ENCODE data around the gene RNF13.
"Not testable (repeated sequence)": the region's sequence is repeated elsewhere in the genome, so short reads cannot be mapped to it uniquely, and the experiment has no call there.

The RNF13 gene

DNA sequence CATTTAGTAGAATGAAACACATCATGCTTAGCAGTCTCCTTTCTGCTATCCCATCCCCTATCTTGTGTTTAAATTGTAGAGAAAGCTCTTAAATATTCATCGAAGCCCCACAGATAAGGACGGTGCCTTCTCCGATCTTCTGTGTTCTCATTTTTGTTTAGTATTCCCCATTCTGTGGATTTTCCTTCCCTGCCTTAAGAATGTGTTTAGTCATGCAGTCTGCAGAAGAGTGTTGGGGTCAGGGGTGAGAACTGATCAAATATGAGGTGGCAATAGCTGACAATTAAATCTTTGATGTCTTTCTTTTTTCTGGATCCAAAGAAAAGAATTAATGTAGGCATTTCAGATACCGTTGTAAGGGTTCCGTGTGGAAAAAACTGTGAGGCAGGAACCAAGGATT, 11.4 kb upstream of the RNF13 start:
- DNase-seq, result no peak

GRCh38 chr3:149806171-149806778, 6.7 kb upstream of the RNF13 start:
- DNase-seq, result no peak

GRCh38 chr3:149808209-149808829, 4.7 kb upstream of the RNF13 start:
- peak; percentile 51 for DNase-seq

DNA sequence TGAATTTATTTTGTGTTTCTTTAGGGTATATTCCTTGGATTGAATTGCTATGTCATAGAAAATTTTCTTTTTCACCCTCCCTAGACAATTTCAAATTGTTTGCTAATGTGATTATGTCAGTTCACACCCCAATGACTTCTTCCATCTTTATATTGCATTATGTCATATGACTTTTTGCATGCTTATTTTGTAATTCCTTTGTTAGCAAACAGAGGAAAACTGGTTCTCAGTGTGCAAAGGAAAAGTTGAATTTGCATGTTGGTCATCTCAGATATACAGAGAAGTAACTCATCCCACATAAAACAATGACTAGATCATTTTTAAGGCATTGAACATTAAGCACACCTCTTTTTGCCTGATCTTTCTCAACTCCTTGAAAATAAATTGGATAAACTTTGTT, 3.3 kb upstream of the RNF13 start:
- DNase-seq, result no peak

DNA sequence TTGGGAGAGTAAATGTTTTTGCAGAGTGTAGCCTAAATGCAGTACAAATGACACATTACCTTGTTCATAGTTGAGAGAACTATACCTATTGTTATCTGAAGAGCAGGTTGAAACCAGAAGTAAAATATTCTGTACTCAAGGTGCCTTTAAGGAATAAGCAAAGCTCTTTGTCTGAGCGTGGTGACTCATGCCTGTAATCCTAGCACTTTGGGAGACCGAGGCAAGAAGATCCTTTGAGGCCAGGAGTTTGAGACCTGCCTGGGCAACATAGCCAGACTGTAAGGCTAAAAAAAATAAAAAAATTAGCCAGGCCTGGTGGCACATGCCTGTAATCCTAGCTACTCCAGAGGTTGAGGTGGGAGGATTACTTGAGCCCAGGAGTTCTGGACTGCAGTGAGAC, 2.2 kb upstream of the RNF13 start:
- no peak for DNase-seq

DNA sequence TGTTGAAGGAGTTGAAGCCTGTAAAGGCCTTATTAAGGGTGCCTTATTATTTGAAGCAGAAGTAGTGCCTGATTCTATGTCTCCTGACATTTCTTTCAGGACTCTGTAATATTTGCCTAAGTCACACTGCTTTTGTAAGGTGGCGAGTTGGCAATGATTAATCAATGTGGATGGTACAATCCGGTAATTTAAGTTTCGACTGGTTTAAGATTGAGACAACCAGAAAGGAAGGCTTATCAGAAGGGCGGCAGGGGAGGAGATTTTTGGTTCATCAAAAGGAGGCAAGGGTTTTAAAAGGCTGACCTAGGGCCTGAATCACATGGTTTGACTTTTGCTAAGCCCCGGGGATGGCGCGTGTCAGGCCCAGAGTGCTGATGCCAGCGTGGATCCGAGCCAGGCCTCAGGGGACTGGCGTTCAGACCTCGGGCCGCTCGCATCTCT, 830 bp upstream of the RNF13 start:
- no peak for DNase-seq

- peak; percentile 6 for DNase-seq
Observed at GRCh38 chr3:149813367-149814281, 609 bp downstream of the RNF13 start.

DNA sequence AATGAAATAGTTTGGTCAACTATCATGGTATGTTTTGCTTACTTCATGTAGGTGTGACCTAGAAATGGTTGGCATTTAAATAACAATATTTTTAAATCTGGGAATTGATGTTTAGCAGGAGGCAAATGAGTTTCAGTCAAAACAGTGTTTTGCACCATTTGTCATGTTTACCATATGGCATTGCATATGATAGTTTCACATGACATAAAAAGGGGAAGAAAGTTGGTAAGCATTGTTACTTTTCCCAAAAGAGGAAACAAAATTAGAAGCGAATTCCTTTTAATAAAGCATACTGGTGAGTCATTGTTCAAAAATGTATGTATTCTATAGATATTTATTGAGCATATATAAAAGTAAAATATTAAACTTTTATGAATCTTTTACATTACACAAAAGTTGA, 2.3 kb downstream of the RNF13 start:
- DNase-seq, result no peak

DNA sequence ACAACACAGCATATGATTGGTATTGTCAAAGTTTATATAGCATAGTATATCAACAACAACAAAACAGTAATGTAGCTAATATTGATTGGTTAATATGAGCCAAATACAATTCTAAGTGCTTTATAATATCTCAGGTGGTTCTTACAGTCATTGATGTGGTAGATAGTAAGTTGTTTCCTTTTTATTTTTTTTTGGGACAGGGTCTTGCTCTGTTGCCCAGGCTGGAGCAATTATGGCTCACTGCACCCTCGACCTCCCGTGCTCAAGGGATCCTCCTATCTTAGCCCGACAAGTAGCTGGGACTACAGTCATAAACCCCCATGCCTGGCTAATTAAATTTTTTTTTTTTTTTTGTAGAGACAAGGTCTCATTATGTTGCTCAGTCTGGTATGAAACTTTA, 2.7 kb downstream of the RNF13 start:
- DNase-seq, result no peak

GRCh38 chr3:149816311-149816710, 3.3 kb downstream of the RNF13 start:
- no peak for DNase-seq

DNA sequence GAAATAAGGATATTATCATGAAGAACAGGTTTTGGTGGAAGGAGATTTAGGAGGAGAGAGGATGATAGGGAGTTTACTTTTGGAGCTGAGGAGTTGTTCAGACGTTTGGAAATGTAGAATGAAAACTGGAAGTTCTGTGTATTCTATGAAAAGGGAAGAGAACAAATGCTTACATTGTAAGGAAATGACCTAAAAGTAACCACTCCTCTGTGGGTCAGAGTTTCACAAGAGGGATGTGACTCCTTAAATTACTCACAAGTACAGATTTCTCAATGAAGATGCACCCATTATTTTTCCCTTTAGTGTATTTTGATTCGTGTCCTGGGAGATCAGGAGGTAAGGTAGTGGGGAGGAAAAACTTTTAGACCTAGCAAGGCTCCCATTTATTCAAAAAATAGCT, 4.0 kb downstream of the RNF13 start:
- DNase-seq, result peak; percentile 24

- no peak for DNase-seq
Observed at GRCh38 chr3:149819432-149819831, 6.4 kb downstream of the RNF13 start.

DNA sequence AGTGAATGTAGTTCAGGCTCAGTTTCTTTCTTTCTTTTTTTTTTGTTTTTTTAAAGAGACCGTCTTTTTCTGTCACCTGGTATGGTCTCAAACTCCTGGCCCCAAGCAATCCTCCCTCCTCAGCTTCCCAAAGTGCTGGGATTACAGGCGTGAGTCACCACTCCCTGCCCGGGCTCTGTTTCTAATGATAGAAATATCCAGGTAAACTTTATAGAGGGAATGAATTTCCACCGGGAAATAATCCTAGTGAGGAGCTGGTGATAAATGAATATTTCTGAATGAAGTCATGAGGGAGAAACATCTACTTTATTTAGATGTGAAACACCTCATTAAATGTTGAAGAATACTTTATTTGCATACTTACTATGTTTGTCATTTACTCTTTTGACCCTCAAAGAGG, 7.2 kb downstream of the RNF13 start:
- DNase-seq, result no peak

GRCh38 chr3:149826636-149827035, 13.6 kb downstream of the RNF13 start:
- no peak for DNase-seq

DNA sequence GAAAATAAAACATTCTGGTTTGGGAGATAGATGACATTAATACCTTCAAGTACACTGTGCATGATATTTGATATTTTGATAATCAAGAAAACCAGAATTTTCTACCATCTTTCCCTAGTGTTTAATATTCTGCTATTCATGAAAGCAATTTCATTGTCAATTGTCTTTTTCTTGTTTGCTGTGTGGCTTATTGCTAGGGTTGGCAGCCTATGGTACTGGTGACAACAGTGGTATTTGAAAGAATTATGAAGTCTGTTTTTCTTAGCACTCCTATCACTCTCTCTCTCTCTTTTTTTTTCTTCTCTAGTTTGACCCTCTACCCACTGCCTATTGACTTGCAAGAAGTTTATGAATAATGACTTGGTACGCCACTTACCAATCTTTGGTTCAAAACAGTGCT, 15.4 kb downstream of the RNF13 start:
- no peak for DNase-seq

DNA sequence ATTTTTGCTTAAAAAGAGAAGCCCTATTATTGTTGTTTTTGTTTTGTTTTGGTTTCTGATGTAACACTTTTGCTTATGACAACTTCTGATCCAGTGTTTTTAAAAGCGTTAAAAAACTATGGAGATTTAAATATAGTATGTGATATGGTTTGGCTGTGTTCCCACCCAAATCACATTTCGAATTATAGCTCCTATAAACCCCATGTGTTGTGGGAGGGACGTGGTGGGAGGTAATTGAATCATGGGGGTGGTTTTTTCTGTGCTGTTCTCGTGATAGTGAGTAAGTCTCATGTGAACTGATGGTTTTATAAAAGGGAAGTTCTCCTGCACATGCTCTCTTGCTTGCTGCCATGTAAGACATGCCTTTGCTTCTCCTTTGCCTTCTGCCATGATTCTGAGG, 16.6 kb downstream of the RNF13 start:
- DNase-seq, result not testable (repeated sequence)

- no peak for DNase-seq
Observed at GRCh38 chr3:149830902-149831301, 17.9 kb downstream of the RNF13 start.

- DNase-seq, result no peak
Observed at GRCh38 chr3:149831321-149831720, 18.3 kb downstream of the RNF13 start.

DNA sequence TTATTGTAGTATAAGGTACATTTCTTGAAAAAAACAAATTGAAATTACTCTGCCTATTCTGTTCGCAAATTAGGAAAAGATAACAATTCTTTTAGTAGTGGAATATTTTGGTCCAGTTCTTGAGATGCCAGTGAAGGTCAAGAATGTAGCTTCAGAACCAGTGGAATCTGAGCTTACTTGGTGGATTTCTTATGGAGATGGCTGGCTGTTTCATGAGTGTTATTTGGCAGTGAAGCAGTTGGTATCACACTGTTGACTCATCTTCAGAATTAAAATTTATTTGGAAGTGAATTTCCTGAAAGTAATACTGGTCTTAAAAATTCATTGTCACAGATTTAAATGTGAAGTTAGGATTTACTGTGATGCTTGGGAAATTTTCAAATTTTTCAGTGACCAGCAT, 19.1 kb downstream of the RNF13 start:
- no peak for DNase-seq

GRCh38 chr3:149833241-149833640, 20.2 kb downstream of the RNF13 start:
- no peak for DNase-seq

DNA sequence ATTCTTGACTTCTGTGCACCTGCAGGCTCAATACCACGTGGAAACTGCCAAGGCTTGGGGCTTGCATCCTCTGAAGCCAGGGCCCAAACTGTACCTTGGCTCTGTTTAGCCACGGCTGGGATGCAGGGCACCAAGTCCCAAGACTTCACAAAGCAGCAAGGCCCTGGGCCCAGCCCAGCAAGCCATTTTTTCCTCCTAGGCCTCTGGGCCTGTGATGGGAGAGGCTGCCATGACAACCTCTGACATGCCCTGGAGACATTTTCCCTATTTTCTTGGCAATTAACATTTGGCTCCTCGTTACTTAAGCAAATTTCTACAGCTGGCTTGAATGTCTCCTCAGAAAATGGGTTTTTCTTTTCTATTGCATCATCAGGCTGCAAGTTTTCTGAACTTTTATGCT, 25.5 kb downstream of the RNF13 start:
- not testable (repeated sequence) for DNase-seq

DNA sequence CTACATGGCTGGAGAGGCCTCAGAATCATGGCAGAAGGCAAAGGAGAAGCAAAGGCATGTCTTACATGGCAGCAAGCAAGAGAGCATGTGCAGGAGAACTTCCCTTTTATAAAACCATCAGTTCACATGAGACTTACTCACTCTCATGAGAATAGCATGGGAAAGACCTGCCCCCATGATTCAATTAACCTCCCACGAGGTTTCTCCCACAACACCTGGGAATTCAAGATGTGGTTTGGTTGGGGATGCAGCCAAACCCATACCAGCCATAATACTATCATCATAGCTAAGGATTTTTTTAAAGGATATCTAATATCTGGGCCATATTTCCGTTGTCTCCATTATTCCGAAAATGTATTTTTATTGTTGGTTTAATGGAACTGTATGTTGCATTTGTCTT, 26.5 kb downstream of the RNF13 start:
- DNase-seq, result not testable (repeated sequence)

- DNase-seq, result no peak
Observed at GRCh38 chr3:149839896-149840295, 26.9 kb downstream of the RNF13 start.

- DNase-seq, result no peak
Observed at GRCh38 chr3:149843502-149843901, 30.5 kb downstream of the RNF13 start.
